Measurements from ENCODE around the gene CENPO.

The CENPO gene, protein sequence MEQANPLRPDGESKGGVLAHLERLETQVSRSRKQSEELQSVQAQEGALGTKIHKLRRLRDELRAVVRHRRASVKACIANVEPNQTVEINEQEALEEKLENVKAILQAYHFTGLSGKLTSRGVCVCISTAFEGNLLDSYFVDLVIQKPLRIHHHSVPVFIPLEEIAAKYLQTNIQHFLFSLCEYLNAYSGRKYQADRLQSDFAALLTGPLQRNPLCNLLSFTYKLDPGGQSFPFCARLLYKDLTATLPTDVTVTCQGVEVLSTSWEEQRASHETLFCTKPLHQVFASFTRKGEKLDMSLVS
- long read RNA-seq, full-length matches to known transcripts = 25 of 66 reads
- long read RNA-seq, partial matches to known transcripts = 20 of 66 reads
- long read RNA-seq, other reads (novel, unspliced or antisense) = 21 of 66 reads

DNA sequence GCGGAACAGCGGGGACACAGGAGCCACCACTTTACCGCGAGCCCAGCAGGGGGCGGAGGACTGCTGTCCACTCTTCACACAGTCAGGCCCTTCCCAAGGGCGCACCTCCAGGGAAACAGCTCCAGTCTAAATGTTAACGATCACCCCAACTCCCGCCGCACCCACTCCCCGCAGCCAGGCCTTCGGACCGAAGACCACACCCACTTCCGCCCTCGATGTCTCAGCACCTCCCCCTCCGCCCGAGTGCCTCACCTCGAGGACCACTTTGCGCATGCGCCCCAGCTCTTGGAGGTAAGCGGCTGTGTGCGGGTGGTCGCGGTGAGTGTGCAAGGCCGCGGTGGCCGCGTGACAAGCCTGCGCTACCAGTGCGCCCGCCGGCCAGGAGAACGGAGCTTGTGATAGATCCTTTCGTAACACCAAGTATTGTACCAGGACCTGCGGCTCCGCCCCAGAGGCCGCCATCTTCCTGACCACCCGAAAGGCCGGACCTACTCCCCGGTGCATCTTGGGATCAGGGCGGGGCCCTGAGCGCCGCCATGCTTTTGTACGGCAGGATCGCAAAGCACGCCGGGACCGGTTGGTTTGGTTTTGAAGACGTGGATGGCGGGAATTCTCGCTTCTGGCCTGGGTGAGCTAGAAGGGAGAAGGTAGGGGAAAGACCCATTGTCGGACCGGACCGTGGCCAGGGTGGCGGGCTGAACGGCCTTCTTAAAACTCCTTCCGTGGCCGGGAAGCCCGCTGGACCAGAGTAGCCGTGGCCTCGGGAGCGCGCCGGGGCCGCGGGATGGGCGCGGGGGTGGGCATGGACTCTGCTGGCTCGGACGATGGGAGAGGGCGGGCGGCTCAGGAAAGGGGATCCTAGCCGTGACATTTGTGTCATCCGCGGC, at the start of gene CENPO, which contains the start of gene PTRHD1:
TSS of gene CENPO (plus strand) at position 552 of the 887 bp plus-strand sequence. CDS start 495 bp downstream, outside the sequence.
TSS of gene PTRHD1 (minus strand) at position 518 of the 887 bp plus-strand sequence. CDS start at position 504, 14 bp downstream.
- H3K4me3 ChIP-seq (replicated peaks; ENCODE audit: insufficient read depth, low read length) = peak within 1 kb of the TSS; percentile 86
- H3K27ac ChIP-seq (replicated peaks) = peak within 1 kb of the TSS; percentile 100
- peak; percentile 93 to 97 for DNase-seq (ENCODE audit: low read depth in 1 of 2, low spot score in 1 of 2)
- no peaks in the 10 kb centered on the region for H3K27me3 ChIP-seq (ENCODE audit: insufficient read depth, poor library complexity, severe bottlenecking)
- TF ChIP-seq CTCF (IDR thresholded peaks at IDR 0.05; ENCODE audit: insufficient read depth, low read length) (peak; percentile 33), POLR2AphosphoS5 (IDR thresholded peaks at IDR 0.05; ENCODE audit: low read depth) (peak; percentile 79; the same call in 1 of the 2 replicates), GABPA (IDR thresholded peaks at IDR 0.05; ENCODE audit: low read depth) (no peak), SPI1 (IDR thresholded peaks at IDR 0.05; ENCODE audit: borderline replicate concordance, low read depth) (peak; percentile 84; the same call in 1 of the 2 replicates)
- TF ChIP-seq, protein P1, sequence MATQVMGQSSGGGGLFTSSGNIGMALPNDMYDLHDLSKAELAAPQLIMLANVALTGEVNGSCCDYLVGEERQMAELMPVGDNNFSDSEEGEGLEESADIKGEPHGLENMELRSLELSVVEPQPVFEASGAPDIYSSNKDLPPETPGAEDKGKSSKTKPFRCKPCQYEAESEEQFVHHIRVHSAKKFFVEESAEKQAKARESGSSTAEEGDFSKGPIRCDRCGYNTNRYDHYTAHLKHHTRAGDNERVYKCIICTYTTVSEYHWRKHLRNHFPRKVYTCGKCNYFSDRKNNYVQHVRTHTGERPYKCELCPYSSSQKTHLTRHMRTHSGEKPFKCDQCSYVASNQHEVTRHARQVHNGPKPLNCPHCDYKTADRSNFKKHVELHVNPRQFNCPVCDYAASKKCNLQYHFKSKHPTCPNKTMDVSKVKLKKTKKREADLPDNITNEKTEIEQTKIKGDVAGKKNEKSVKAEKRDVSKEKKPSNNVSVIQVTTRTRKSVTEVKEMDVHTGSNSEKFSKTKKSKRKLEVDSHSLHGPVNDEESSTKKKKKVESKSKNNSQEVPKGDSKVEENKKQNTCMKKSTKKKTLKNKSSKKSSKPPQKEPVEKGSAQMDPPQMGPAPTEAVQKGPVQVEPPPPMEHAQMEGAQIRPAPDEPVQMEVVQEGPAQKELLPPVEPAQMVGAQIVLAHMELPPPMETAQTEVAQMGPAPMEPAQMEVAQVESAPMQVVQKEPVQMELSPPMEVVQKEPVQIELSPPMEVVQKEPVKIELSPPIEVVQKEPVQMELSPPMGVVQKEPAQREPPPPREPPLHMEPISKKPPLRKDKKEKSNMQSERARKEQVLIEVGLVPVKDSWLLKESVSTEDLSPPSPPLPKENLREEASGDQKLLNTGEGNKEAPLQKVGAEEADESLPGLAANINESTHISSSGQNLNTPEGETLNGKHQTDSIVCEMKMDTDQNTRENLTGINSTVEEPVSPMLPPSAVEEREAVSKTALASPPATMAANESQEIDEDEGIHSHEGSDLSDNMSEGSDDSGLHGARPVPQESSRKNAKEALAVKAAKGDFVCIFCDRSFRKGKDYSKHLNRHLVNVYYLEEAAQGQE (IDR thresholded peaks at IDR 0.05; ENCODE audit: insufficient replicate concordance, low read depth) = peak; percentile 52

DNA sequence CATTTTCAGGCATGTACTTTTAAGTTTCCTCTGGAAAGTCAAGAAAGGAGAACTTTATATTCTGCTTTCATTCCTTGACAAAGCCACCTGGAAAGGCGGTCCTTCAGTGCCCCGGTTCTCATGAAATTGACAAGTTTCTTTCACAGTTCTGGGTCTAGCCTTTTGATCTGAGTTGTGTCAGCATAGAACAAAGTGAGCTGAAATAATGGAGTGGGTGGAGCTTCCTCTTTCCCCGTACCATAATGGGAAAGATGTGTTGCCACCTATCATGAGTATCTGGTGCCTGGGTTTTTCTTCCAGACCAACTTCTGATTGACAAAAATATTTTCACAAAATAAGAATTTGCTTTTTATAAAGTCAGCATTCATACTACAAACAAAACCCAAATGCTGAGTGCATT, 49.3 kb upstream of the CENPO start:
- DNase-seq (ENCODE audit: low read depth in 1 of 2, low spot score in 1 of 2) = no peak
- Histone ChIP-seq H3K27me3 (ENCODE audit: insufficient read depth, poor library complexity, severe bottlenecking) (no peaks in the 10 kb centered on the region), H3K27ac (replicated peaks) (no peak overlapping the region), H3K4me3 (replicated peaks; ENCODE audit: insufficient read depth, low read length) (no peak overlapping the region)
- TF ChIP-seq POLR2AphosphoS5 (IDR thresholded peaks at IDR 0.05; ENCODE audit: low read depth) = no peak
- no peak for TF ChIP-seq GABPA (IDR thresholded peaks at IDR 0.05; ENCODE audit: low read depth)
- TF ChIP-seq, protein P1 (IDR thresholded peaks at IDR 0.05; ENCODE audit: insufficient replicate concordance, low read depth) = no peak
- no peak for TF ChIP-seq CTCF (IDR thresholded peaks at IDR 0.05; ENCODE audit: insufficient read depth, low read length)
- no peak for TF ChIP-seq SPI1 (IDR thresholded peaks at IDR 0.05; ENCODE audit: borderline replicate concordance, low read depth)

DNA sequence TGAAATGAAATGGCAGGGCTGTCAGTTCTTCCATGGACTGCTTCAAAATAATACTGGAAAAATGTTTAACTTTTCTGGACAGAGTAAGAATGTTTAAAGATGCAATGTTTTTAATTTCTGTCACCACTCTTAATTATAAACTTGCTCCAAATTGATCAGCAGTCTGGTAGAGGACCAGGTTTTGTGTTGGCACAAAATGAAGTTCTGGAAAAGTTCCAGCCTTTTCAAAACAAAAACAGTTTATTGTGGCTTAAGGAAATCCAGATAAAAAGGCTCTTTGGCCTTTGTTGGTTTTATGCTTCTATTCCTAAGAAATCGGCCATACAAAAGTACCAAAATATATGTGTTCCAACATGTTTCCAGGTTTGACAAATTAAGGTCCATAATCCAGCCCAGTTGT, 48.9 kb upstream of the CENPO start:
- Histone ChIP-seq H3K27me3 (ENCODE audit: insufficient read depth, poor library complexity, severe bottlenecking) (no peaks in the 10 kb centered on the region), H3K27ac (replicated peaks) (no peak overlapping the region), H3K4me3 (replicated peaks; ENCODE audit: insufficient read depth, low read length) (no peak overlapping the region)
- no peak for DNase-seq (ENCODE audit: low read depth in 1 of 2, low spot score in 1 of 2)
- TF ChIP-seq GABPA (IDR thresholded peaks at IDR 0.05; ENCODE audit: low read depth) = no peak
- TF ChIP-seq POLR2AphosphoS5 (IDR thresholded peaks at IDR 0.05; ENCODE audit: low read depth) = no peak

GRCh38 chr2:24745825-24746224, 47.4 kb upstream of the CENPO start:
- Histone ChIP-seq H3K27ac (replicated peaks) (no peak overlapping the region), H3K4me3 (replicated peaks; ENCODE audit: insufficient read depth, low read length) (no peak overlapping the region), H3K27me3 (ENCODE audit: insufficient read depth, poor library complexity, severe bottlenecking) (no peaks in the 10 kb centered on the region)
- TF ChIP-seq CTCF (IDR thresholded peaks at IDR 0.05; ENCODE audit: insufficient read depth, low read length) (no peak), GABPA (IDR thresholded peaks at IDR 0.05; ENCODE audit: low read depth) (no peak), POLR2AphosphoS5 (IDR thresholded peaks at IDR 0.05; ENCODE audit: low read depth) (no peak)
- TF ChIP-seq, protein P1 (IDR thresholded peaks at IDR 0.05; ENCODE audit: insufficient replicate concordance, low read depth) = no peak
- DNase-seq (ENCODE audit: low read depth in 1 of 2, low spot score in 1 of 2) = no peak
